Type B pancreatic cell (in vitro differentiated cells): Measurements from ENCODE around the gene SPDYE1. TPM values are rescaled to one million over a fixed set of nuclear protein-coding genes. Genes with fewer than 3 reads are reported as not detected.

ENCODE experiments used
- DNase-seq: peaks from one replicate; pipeline ENCODE4 v3.0.0; 2021; ENCODE audit warnings: mixed read lengths; ENCODE audit not compliant: unreplicated experiment; ENCODE audit errors: extremely low spot score
- H3K27ac Mint-ChIP-seq: 2 replicates; pipeline ENCODE4 v1.8.0; 2021; ENCODE audit warnings: mild to moderate bottlenecking, mixed read lengths
- H3K27me3 Mint-ChIP-seq: 2 replicates; pipeline ENCODE4 v1.8.0; 2021; ENCODE audit warnings: mixed read lengths
- H3K36me3 Mint-ChIP-seq: 2 replicates; pipeline ENCODE4 v1.8.0; 2021; ENCODE audit warnings: mixed read lengths
- H3K4me1 Mint-ChIP-seq: one replicate; pipeline ENCODE4 v1.8.0; 2021; ENCODE audit warnings: mixed read lengths; ENCODE audit not compliant: unreplicated experiment
- H3K4me3 Mint-ChIP-seq: 2 replicates; pipeline ENCODE4 v1.8.0; 2021; ENCODE audit warnings: mild to moderate bottlenecking, mixed read lengths
- H3K9me3 Mint-ChIP-seq: 2 replicates; pipeline ENCODE4 v1.8.0; 2021; ENCODE audit warnings: mixed read lengths
- total RNA-seq: library from RNA; stranded (reverse); gene quantifications from 2 replicates; pipeline ENCODE4 v1.2.1, GENCODE V29; 2021; ENCODE audit warnings: low replicate concordance
- TF ChIP-seq, protein P1 (sequence below): fragments of 200-600 bp; sonication (generic); conservative IDR thresholded peaks from 2 replicates; pipeline ENCODE4 v1.5.0; 2021; ENCODE audit warnings: antibody characterized with exemption, mild to moderate bottlenecking

The SPDYE1 gene
- total RNA-seq, 1 donor from 2014 or later, result not detected

GRCh38 chr7:44050121-44050914 is 52.6 kb downstream of the SPDYE1 start:
- no peaks in the 10 kb centered on the region for H3K9me3 Mint-ChIP-seq
- no peaks in the 10 kb centered on the region for H3K27me3 Mint-ChIP-seq
- no peak overlapping the region for H3K4me3 Mint-ChIP-seq
- TF ChIP-seq, protein P1, sequence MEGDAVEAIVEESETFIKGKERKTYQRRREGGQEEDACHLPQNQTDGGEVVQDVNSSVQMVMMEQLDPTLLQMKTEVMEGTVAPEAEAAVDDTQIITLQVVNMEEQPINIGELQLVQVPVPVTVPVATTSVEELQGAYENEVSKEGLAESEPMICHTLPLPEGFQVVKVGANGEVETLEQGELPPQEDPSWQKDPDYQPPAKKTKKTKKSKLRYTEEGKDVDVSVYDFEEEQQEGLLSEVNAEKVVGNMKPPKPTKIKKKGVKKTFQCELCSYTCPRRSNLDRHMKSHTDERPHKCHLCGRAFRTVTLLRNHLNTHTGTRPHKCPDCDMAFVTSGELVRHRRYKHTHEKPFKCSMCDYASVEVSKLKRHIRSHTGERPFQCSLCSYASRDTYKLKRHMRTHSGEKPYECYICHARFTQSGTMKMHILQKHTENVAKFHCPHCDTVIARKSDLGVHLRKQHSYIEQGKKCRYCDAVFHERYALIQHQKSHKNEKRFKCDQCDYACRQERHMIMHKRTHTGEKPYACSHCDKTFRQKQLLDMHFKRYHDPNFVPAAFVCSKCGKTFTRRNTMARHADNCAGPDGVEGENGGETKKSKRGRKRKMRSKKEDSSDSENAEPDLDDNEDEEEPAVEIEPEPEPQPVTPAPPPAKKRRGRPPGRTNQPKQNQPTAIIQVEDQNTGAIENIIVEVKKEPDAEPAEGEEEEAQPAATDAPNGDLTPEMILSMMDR, result no peak
- no peak overlapping the region for H3K27ac Mint-ChIP-seq
- H3K4me1 Mint-ChIP-seq, result peaks cover 21% of the 10 kb centered on the region
- no peak for DNase-seq
- H3K36me3 Mint-ChIP-seq, result peaks cover 4% of the 10 kb centered on the region

DNA sequence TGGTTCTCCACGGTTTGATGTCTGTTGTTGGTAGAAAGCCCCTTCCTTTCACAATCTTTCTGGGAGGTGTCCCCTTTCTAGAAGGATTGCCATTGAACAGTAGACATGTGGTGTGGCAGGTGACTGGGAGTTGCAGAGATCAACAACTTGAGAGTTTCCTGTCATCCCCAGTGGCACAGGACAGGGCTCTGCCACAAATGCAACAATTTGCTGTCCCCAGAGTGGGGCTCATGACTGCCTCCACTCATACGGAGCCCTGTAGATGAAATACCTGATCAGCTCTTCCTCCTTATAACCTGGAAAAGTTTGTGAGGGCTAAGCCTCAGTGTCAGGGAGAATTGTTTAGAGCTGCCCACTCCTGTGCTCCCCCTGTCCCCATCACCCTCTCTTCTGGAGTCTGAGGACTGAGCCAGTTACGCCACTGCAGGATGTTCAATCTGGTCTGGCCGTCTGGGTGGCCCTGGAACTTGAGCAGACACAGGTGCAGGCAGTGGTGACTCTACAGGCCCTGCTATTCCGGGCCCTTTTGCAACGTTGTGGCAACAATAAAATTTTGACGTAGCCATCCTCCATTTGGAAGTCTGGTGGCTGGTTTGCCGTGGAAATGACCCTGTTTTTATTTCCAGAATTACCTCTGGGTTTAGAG is 53.3 kb downstream of the SPDYE1 start:
- Mint-ChIP-seq H3K27ac (no peak overlapping the region), H3K27me3 (no peaks in the 10 kb centered on the region), H3K36me3 (peaks cover 9% of the 10 kb centered on the region), H3K9me3 (no peaks in the 10 kb centered on the region), H3K4me1 (peaks cover 13% of the 10 kb centered on the region), H3K4me3 (no peak overlapping the region)
- no peak for DNase-seq
- TF ChIP-seq, protein P1, result no peak

- TF ChIP-seq, protein P1, result no peak
- Mint-ChIP-seq H3K27me3 (no peaks in the 10 kb centered on the region), H3K4me3 (no peak overlapping the region)
Measured at GRCh38 chr7:44051611-44052220, 54.0 kb downstream of the SPDYE1 start.

DNA sequence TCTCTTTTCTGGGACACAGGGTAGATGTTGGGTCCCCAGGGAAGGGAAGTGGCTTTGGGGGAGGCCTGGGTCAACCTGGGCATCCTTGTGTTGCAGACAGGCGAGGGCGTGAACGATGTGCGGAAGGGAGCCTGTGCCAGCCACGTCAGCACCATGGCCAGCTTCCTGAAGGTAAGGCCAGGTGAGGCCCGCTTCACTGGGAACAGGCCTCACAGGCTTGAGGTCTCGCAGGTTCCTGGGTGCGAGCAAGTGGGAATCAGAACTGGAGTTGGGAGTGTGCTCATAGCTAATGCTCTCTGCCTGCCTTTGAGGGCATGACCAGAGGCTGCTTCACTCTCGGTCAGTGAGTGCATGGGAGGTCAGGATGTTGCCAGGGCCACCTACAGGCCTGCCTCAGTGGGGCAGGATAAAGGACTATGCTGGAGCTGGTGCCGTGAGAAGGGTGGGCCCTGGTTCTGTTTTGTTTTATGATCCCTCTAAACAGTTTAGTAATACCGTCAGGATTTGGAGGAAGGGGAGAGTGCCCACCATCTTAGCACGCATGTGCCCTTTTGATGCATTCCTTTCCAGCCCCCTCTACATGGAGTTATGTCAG is 55.2 kb downstream of the SPDYE1 start:
- Mint-ChIP-seq H3K27me3 (no peaks in the 10 kb centered on the region), H3K4me3 (no peak overlapping the region), H3K9me3 (no peaks in the 10 kb centered on the region), H3K36me3 (peaks cover 15% of the 10 kb centered on the region), H3K27ac (no peak overlapping the region), H3K4me1 (peaks cover 3% of the 10 kb centered on the region)
- no peak for DNase-seq
- TF ChIP-seq, protein P1, result no peak

More at GRCh38 chr7:44051611-44052220, 54.0 kb downstream of the SPDYE1 start:
- no peak overlapping the region for H3K27ac Mint-ChIP-seq
- DNase-seq, result no peak
- peaks cover 11% of the 10 kb centered on the region for H3K36me3 Mint-ChIP-seq
- no peaks in the 10 kb centered on the region for H3K9me3 Mint-ChIP-seq
- H3K4me1 Mint-ChIP-seq, result peaks cover 7% of the 10 kb centered on the region

GRCh38 chr7:44056681-44057080 is 59.0 kb downstream of the SPDYE1 start:
- TF ChIP-seq, protein P1, result no peak
- H3K27me3 Mint-ChIP-seq, result no peaks in the 10 kb centered on the region

More at GRCh38 chr7:44056681-44057080, 59.0 kb downstream of the SPDYE1 start:
- H3K9me3 Mint-ChIP-seq, result no peaks in the 10 kb centered on the region
- no peak for DNase-seq
- no peaks in the 10 kb centered on the region for H3K4me1 Mint-ChIP-seq
- peaks cover 19% of the 10 kb centered on the region for H3K36me3 Mint-ChIP-seq
- H3K27ac Mint-ChIP-seq, result no peak overlapping the region
- H3K4me3 Mint-ChIP-seq, result no peak overlapping the region
